Posterior cingulate gyrus (tissue), 11 donors: ENCODE results near the gene CHST3.
A peak's percentile ranks its signal among the peaks of the same experiment; 100 is the strongest.
"Not testable (repeated sequence)": the region's sequence is repeated elsewhere in the genome, so short reads cannot be mapped to it uniquely, and the experiment has no call there.

ENCODE experiments used
- DNase-seq, 10 donors: peaks; one replicate each; pipeline versions ENCODE4 v3.0.0 to v3.0.0-alpha.2; 2020 to 2021; ENCODE audit warnings: mixed read lengths in 3 of 10
- intact Hi-C: fragments of 100-400 bp; cut with DNase I; formaldehyde crosslinking; loops from one replicate; pipeline ENCODE4 v1.15.1; 2023

The CHST3 gene

GRCh38 chr10:71984809-71985388, 20.7 kb downstream of the CHST3 start:
- DNase-seq = peak in 2 of 10 donors; percentile 67 to 88
- intact Hi-C loops = no loop called here

- peak in 1 of 10 donors; percentile 75 for DNase-seq
- intact Hi-C loops = no loop called here
Observed at GRCh38 chr10:71985542-71986250, 21.5 kb downstream of the CHST3 start.

- intact Hi-C loops = not testable (repeated sequence)
Observed at GRCh38 chr10:71988895-71989294, 24.7 kb downstream of the CHST3 start.

GRCh38 chr10:71989661-71990454, 25.7 kb downstream of the CHST3 start:
- DNase-seq = peak in 2 of 10 donors; percentile 26 to 28
- intact Hi-C loops = no loop called here

More at GRCh38 chr10:71988895-71989294, 24.7 kb downstream of the CHST3 start:
- peak in 1 of 10 donors; percentile 7 for DNase-seq

GRCh38 chr10:71990706-71991269, 26.6 kb downstream of the CHST3 start:
- DNase-seq = peak in 2 of 10 donors; percentile 48 to 86
- intact Hi-C loops = no loop called here

GRCh38 chr10:71995449-71995848, 31.3 kb downstream of the CHST3 start:
- no peak for DNase-seq
- intact Hi-C loops = no loop called here

- DNase-seq = peak in 1 of 10 donors; percentile 9
- intact Hi-C loops = no loop called here
Observed at GRCh38 chr10:71995887-71996575, 31.8 kb downstream of the CHST3 start.

- intact Hi-C loops = no loop called here
- peak in 6 of 10 donors; percentile 60 to 94 (median 68) for DNase-seq
Observed at GRCh38 chr10:71996592-71997371, 32.6 kb downstream of the CHST3 start.

- DNase-seq = peak in 5 of 10 donors; percentile 45 to 93 (median 68)
Observed at GRCh38 chr10:71998119-71998839, 34.1 kb downstream of the CHST3 start.

GRCh38 chr10:71998840-71999194, 34.6 kb downstream of the CHST3 start:
- intact Hi-C loops = no loop called here
- no peak for DNase-seq

More at GRCh38 chr10:71998119-71998839, 34.1 kb downstream of the CHST3 start:
- intact Hi-C loops = no loop called here

- intact Hi-C loops = no loop called here
- peak; percentile 58 to 97 (median 76) for DNase-seq
Observed at GRCh38 chr10:71999360-72000072, 35.3 kb downstream of the CHST3 start.

GRCh38 chr10:72000073-72001032, 36.2 kb downstream of the CHST3 start:
- intact Hi-C loops = no loop called here
- peak in 2 of 10 donors; percentile 15 to 69 for DNase-seq

GRCh38 chr10:72001033-72001395, 36.8 kb downstream of the CHST3 start:
- intact Hi-C loops = no loop called here

GRCh38 chr10:72002354-72003295, 38.4 kb downstream of the CHST3 start:
- DNase-seq = peak in 2 of 10 donors; percentile 50 to 55
- intact Hi-C loops = no loop called here

More at GRCh38 chr10:72001033-72001395, 36.8 kb downstream of the CHST3 start:
- peak in 2 of 10 donors; percentile 77 to 87 for DNase-seq

- intact Hi-C loops = loop anchor here (5.0 kb wide), 1 partner anchor 39 kb away; no protein-coding TSS in a partner anchor
Observed at GRCh38 chr10:72006026-72006425, 41.8 kb downstream of the CHST3 start.

More at GRCh38 chr10:72006026-72006425, 41.8 kb downstream of the CHST3 start:
- peak in 1 of 10 donors; percentile 28 for DNase-seq
